GM19324 (cell line): ENCODE data around the gene TMPRSS11A.

Experiments used
- ATAC-seq: cut with Tn5 transposase; IDR thresholded peaks from one replicate; pipeline ENCODE4 v1.9.1; 2021; ENCODE audit warnings: mild to moderate bottlenecking, moderate library complexity; ENCODE audit not compliant: unreplicated experiment, low FRiP score

The TMPRSS11A gene

DNA sequence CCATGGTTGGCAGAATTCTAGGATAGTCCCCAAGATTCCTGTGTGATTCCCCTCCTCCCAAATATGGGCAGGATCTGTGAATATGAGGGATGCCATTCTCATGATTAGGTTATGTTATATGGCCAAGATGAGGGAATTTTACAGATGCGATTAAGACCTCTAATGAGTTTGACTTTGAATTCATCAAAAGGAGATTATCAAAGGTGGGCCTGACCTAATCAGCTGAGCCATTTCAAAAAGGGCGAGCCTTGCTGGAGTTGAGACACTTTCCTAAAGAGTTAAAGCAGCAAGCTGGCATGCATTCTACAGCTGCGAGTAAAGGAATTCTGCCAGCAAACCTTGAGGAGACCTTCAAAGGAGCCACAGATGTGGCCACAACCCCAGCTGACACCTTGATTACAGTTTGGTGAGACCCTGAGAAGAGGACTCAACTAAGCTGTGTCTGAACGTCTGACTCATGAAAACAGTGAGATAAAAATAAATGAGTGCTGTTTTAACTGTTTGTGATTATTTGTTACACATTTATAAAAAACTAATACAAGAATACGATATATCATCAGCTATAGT, 47.8 kb downstream of the TMPRSS11A start:
- no peak for ATAC-seq

DNA sequence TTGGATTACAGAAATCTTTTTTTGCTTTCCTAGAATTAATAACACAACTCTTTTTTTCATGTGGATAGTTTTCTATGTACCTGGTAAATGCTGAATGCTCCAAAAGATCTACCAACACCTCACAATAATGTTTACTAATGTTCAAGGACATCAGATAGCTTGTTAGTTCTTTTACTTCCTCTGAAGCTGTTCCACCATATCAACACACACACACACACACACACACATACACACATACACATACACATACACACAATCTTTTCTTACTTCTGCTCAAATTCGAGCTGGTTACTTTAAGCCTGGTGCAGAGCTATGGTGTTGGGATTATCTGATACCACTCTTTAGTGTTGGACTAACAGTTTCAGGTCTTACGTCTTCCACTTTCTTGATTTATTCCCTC, 51.2 kb downstream of the TMPRSS11A start:
- no peak for ATAC-seq

DNA sequence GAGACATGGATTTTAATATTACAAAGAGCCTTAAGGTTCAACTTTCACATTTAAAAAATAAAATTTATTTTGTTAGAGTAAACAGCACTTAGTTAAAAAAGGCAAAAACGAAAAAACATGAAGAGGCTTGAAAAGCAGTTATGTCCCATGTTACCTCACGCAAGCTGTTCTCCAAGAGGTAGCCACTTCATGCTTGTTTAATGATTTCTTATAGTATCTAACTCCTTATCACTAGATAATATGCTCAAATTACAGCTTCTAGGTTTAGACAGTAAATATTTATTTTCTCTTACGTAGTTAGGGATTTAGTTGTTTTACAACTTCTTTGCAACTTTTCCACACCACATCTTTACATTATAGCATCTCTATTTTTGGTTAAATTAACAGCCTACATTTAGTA, 51.7 kb downstream of the TMPRSS11A start:
- ATAC-seq, result no peak

DNA sequence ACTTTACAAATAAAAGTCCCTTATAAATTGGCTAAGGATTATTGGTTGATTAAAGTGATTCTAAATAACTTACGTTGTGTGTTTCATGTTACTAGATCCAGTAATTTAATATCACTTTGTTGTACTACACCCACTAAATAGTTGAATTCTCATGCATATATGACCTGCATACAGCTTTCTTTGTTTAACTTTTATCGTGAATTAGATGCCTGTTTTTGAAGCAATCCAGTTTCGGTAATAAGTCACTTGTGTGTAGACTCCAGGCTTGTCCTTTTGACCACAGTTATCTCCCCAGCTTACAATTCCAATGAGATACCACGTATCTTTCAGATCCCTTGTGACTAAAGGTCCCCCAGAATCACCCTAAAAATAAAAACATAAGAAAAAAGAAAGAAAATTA, 52.2 kb downstream of the TMPRSS11A start:
- no peak for ATAC-seq

DNA sequence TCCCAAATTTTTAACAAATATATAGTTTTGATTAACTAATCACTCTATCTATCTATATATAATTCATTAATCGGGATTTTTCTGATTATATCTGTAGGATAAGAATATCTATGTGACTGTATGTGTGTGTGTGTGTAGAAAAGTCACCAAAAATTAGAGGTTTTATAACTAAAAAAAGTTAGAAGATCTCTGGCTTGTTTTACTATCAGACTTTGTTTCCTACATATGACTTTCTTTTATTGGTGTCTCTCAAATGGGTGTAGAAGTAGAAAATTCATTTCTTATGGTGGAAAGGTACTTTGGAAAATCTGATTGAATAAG, 52.7 kb downstream of the TMPRSS11A start:
- no peak for ATAC-seq

DNA sequence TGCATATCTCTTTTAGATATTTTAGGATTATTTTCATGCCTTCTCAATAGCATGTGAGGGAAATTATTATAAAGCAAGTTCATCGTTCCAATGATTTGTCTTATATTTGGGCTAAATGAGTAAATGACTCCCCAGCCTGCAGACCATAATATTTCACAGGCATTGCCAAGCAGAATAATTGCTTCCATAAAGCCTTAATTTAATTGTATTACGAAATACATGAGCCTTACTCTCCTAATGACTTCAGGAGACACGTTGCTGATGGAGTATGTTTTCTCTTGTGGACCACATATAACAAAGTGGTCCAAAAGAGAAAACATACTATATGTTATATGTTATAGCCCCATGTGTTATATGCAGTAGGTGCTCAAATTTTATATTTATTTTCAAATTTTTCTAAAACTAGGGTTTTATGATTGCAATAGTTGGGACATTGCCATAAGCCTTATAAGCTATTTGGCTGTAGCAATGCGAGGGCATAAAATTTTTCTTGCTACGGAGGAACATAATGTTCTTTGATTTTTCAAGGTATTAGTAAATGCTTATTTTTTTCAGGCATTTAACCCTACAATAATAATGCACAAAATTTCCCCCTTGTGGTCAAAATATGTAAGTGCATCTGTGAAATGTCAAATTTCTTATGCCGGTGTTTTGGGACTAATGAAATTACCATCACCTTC, 53.2 kb downstream of the TMPRSS11A start:
- no peak for ATAC-seq

DNA sequence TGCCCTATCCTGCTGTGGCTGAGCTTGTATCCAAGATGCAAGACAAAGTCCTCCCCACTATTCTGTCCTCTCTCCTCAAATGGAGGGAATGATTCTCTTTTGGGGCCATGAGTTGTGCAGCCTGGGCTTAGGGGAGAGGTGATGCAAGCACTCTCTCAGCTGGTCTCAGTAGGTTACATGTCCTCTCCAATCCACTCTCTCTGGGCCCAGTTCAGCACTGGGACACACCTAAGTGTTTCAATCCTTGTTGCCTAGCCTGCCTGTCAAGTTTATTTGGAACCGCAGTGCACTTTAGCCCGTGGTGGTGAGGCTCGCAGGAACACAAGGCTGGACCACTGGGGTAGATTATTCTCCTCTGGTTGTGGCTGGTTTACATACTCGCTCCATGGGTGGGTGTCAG, 55.6 kb downstream of the TMPRSS11A start:
- ATAC-seq, result no peak

DNA sequence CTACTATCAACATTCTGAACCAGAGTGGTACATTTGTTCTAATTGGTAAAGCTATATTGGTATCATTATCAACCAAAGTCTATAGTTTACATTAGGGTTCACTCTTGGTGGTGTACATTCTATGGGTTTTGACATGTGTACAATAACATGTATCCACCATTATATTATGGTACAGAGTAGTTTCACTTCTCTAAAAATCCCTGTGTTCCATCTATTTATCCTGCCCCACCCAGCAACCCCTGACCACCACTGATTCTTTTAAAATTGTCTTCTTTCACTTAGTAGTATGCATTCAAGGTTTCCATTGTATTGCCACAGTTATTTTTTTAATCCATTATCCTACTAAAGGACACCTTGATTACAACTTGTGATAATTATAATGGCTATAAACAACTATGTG, 64.2 kb downstream of the TMPRSS11A start:
- ATAC-seq, result no peak

DNA sequence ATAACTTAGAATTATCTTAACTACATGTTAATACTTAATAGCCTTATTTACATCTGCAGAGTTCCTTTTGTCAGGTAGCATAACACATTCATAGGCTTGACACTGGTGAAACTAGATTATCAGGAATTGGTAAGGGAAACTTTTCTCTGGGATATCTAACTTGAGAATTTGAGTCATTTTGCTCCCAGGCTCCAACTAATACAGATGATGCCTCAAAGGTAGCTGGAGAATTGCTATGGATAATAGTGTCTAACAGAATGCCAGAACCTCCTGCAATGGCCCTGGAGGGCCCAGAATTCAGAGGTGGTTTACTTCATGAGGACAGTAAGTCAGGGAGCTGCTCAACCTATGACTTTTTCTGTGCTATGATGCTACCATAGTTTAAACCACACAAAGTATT, 65.6 kb downstream of the TMPRSS11A start:
- ATAC-seq, result no peak

DNA sequence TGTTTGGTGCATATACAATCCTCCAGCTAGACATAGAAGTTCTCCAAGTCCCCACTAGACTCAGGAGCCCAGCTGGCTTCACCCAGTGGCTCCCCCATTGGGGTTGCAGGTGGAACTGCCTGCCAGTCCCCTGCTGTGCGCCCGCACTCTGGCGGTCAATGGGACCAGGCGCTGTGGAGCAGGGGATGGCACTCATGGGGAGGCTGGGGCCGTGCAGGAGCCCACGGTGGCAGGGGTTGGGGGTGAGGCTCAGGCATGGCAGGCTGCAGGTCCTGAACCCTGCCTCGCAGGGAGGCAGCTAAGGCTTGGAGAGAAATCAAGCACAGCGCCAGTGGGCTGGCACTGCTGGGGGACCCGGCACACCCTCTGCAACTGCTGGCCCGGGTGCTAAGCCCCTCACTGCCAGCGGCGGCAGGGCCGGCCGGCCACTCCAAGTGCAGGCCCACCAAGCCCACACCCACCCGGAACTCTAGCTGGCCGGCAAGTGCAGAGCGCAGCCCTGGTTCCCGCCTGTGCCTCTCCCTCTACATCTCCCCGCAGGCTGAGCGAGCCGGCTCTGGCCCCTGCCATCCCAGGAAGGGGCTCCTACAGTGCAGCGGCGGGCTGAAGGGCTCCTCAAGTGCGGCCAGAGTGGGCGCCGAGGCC, 66.8 kb downstream of the TMPRSS11A start:
- no peak for ATAC-seq

DNA sequence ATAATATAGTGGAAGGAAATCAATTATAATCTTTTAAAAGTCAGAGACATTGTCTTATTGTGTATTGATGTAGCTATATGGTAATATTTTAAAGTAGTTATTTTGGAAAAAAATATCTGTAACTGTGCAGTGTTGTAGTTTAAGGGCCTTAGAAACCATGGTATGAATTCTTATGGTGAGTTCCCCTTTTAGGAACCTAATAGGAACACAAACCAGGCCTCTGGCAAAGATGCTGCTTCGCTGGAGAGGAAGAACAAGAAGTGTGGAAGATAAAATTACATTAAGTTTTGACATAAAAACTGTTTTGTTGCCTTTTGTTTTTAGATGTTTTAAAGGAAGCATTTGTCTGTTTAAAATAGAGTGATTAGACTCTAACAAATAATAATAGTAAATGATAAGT, 68.6 kb downstream of the TMPRSS11A start:
- ATAC-seq, result no peak

DNA sequence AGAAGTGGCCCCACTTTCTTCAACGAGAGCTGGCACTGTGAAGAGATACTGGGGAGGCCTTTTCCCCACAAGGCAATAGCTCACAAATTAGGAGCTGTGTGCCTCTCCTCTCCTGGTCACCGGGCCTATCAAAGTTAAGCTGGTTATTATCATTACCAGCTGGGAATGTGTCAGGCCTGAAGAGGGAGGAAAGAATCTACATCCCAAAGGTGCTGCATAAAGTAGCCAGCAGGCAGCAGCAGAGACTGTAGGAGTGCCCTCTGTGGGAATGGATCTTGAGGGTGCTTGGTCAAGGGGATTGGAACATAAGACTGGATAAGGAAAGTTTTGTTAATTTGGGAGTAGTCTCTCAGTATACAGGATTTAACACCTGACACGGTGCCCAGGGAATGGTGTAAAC, 70.4 kb downstream of the TMPRSS11A start:
- no peak for ATAC-seq

DNA sequence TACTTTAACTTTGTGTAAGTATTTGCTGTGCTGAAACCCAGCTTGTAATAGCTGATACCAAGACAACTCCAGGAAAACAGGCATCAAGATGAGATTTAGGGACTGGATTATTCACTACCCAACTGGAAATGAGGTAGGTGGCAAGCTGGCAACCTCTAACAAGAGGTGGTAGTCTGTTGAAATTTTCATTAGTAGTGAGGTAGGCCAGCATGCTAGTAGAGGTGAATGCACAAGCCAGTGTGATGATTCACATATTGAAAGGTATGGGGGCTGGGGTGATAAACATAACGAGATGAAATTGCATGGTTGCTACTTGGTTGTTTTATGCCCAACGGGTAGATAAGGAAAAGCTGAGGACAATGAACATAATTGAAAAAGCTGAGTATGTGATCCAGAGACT, 71.0 kb downstream of the TMPRSS11A start:
- no peak for ATAC-seq

DNA sequence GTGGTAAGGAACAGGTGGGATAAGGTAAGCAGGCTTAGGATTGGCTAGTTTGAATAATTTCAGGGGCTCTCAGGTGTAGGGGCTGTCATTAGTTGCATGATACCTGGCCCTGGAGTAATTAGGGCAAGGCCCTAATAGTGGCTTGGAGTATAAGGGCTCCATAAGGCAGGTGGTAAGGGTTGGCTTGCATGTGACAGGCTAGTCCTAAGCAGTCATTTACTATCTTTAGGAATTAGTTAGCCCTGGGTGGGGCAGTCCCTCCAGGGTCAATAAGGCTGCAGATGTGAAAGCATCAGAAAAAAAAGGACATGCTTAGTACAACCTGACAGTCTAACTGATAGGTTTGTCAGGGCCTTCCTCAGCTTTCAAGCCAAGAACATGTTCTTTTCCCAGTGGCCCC, 71.6 kb downstream of the TMPRSS11A start:
- no peak for ATAC-seq

DNA sequence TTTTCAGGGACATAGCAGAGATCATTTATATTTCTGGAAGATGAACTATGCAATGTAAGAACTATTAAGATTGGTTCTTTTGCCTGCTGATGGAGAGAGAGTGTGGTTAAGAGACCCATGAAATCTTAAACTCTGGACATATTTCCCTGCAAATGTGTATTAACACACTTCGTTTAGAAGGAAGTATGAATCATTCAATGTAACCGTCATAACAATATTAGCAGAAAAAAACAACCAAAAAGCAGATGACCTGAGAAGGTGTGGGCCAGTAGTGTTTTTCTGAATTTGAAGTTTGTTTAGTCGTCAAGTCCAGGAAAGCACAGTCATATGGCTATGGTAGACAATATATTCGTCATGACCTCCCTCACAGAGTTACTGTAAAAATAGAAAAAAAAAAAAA, 77.0 kb downstream of the TMPRSS11A start:
- no peak for ATAC-seq

DNA sequence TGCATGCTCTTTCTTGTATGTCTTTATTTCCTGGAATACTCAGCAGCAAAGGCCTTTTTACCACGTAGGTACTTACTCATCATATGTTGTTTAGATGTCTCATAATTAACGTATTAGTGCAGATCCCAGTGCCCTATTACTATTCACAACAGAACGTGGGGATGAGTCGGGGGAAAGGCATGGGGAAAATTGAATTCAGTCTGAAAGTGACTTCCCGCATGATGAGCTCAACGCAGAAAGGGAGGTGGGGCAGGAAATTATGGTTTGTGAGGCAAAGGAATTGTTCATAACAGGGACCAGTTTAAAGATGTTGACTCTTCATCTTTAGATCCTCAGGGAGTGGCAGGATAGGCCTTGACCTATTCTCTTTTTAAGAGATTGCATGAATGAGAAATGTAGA, 77.5 kb downstream of the TMPRSS11A start:
- no peak for ATAC-seq

DNA sequence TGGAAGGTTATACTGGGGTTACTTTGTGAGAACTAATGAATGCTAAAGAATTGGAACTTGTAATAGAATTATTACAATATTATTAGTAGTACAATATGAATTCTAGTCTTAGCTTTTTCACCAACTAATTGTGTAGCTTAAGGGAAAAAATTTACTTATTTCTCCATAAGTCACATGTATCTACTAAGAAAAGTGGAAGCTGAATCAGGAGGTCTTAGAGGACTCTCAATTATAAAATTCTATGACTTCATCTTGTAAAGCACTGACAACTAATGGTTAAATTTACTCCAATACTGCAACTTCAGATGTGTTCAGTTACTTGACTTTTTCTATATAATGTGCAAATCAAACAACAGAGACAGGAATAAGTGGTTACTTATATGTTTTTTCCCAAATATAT, 78.6 kb downstream of the TMPRSS11A start:
- no peak for ATAC-seq

DNA sequence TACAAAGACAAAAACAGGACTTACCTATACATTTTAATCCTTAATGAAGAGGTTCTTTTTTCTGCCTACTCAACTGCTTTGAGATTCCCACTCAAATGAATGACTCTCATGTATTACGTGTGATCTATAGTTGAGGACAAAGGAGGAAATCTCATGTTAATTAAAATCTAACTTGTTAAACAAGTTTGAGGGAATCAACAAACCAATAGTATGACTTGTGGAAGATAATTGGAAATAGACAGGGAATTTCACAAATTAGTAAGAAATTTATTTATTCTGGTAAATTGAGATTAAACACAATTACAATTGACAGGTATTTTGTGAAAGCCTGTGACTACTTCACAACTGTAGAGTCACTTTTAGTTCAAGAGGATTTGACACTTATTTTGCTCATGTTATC, 79.4 kb downstream of the TMPRSS11A start, which contains the start of gene TMPRSS11D:
TSS of gene TMPRSS11D (minus strand) at position 101 of the 400 bp plus-strand sequence. CDS start at position 32, 69 bp downstream.
- ATAC-seq, result no peak

DNA sequence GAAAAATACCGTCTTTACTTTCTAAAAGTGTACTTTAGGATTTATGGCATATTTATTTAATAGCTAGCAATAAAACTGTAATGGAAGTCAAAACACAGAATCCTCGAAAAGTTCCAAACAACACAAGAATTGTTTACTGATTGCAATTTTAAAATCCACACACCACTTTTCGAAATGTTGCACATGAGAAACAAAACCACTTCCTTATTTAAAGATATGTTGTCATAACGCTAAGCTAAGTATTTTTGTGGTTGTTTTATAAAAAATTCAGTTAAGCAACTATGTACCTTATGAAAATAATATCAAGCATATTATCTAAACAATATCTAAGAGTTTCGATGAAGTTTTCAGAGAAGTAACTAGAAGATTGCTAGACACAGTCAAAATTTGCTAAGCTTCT, 79.8 kb downstream of the TMPRSS11A start:
- ATAC-seq, result no peak

DNA sequence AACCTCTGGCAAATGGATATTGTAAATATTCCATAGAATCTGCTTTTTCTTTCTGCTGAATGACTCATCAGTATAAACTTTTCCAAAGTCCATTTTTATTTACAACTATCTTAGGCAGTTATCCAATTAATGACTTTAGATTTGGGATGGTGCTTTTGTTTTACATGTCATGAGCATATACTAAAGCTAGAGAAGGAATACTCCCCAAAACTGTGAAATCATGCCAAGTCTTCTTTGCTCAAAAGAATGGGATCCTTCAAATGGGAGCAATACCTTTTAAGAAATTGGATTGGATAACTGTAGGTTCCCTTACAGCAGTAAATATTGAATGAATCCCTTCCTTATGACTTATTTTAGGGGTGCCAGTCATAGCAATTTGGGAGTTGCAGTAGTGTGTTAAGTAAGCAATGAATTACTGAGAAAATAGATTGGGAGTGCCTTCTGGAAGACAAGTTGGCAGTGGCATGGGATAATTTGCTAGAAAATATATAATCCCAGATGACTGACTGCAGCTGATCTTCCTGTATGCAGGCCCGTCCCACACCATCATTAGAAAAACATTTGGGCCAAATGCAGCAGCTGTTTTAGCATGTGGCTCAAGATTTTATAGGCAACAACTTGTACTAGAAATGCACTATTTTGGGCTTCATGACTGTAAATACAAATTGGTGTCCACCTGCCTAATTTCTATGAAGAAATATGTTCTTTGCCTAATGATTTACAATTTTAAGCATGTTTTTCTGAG, 82.3 kb downstream of the TMPRSS11A start:
- no peak for ATAC-seq

DNA sequence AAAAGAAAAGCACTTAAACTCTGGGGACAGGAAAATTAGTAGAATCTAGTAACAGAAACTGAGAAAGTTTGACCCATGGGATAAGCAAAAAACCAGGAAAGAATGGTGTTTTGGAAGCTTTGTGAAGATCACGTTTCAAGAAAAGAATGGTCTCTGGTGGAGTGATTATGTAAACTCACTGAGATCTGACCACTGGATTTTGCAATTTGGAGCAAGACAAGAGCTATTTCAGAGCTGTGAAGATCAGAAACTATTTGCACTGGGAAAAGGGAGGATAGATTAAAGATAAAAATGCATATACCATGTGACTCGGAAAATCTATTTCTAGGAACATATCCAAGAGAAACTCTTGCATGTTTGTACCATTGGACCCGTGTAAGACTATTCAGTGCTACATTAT, 83.8 kb downstream of the TMPRSS11A start:
- no peak for ATAC-seq

DNA sequence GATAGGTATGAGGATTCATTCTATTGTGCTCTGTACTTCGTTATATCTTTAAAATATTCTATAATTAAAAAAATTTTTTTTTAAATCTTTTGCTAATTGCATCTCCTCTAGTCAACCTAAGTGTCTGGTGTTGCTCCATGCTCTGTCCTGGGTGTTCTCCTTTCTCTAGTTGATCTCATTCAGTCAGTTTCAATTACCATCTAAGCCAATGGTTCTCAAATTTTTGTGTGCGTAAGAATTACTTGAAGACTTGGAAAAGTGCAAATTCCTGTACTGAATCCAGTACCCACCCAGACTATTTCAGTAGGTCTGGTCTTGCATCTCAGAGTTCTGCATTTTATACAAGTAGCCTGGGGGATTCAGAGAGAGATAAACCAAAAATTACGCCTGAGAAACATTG, 86.2 kb downstream of the TMPRSS11A start:
- no peak for ATAC-seq
